ENCODE data around the gene ETV1.

DNA sequence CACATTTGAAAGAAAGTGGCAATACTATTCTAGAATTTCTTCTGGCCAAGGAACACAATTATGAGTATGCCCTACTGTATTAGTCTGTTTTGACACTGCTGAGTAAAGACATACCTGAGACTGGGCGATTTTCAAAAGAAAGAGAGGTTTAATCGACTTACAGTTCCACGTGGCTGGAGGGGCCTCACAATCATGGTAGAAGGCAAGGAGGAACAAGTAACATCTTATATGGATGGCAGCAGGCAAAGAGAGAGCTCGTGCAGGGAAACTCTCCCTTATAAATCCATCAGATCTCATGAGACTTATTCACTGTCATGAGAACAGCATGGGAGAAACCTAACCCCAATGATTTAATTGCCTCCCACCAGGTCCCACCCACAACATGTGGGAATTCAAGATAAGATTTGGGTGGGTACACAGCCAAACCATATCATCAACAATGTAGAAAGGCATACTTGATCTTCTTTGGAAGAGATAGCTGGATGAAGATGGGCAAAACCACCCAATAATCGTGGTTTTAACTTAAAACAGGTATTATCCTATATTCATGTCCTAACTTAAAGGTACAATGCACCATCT, 113.9 kb downstream of the ETV1 start:
- TF ChIP-seq, protein P1, sequence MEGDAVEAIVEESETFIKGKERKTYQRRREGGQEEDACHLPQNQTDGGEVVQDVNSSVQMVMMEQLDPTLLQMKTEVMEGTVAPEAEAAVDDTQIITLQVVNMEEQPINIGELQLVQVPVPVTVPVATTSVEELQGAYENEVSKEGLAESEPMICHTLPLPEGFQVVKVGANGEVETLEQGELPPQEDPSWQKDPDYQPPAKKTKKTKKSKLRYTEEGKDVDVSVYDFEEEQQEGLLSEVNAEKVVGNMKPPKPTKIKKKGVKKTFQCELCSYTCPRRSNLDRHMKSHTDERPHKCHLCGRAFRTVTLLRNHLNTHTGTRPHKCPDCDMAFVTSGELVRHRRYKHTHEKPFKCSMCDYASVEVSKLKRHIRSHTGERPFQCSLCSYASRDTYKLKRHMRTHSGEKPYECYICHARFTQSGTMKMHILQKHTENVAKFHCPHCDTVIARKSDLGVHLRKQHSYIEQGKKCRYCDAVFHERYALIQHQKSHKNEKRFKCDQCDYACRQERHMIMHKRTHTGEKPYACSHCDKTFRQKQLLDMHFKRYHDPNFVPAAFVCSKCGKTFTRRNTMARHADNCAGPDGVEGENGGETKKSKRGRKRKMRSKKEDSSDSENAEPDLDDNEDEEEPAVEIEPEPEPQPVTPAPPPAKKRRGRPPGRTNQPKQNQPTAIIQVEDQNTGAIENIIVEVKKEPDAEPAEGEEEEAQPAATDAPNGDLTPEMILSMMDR (IDR thresholded peaks at IDR 0.05) = no peak
- no peak for TF ChIP-seq POLR2A (IDR thresholded peaks at IDR 0.05)
